ENCODE data around the gene FAR2.

The FAR2 gene

GRCh38 chr12:29150462-29150861 lies 1.4 kb downstream of the FAR2 start:
- in situ Hi-C loops (cut with HindIII; ENCODE audit: low pct_ligation_motif_present, low sequenced_read_pairs): no loop called here
- no peaks in the 10 kb centered on the region for H3K27me3 ChIP-seq (replicated peaks)
- DNase-seq: no peak
- no peak for TF ChIP-seq CTCF (IDR thresholded peaks at IDR 0.05; ENCODE audit: low read depth, low read length, missing control alignments)
- H3K4me3 ChIP-seq (ENCODE audit: low read depth, low read length): no peak overlapping the region
- H3K36me3 ChIP-seq (replicated peaks): no peaks in the 10 kb centered on the region
- no peak overlapping the region for H3K27ac ChIP-seq

GRCh38 chr12:29152223-29152868 lies 3.3 kb downstream of the FAR2 start:
- no peak for TF ChIP-seq CTCF (IDR thresholded peaks at IDR 0.05; ENCODE audit: low read depth, low read length, missing control alignments)
- in situ Hi-C loops (cut with HindIII; ENCODE audit: low pct_ligation_motif_present, low sequenced_read_pairs): no loop called here
- Histone ChIP-seq H3K4me3 (ENCODE audit: low read depth, low read length) (no peak overlapping the region), H3K27me3 (replicated peaks) (no peaks in the 10 kb centered on the region), H3K27ac (no peak overlapping the region), H3K36me3 (replicated peaks) (no peaks in the 10 kb centered on the region)
- no peak for DNase-seq

GRCh38 chr12:29152981-29153630 lies 4.0 kb downstream of the FAR2 start:
- in situ Hi-C loops (cut with HindIII; ENCODE audit: low pct_ligation_motif_present, low sequenced_read_pairs): no loop called here
- TF ChIP-seq CTCF (IDR thresholded peaks at IDR 0.05; ENCODE audit: low read depth, low read length, missing control alignments): no peak
- no peak overlapping the region for H3K27ac ChIP-seq
- no peaks in the 10 kb centered on the region for H3K27me3 ChIP-seq (replicated peaks)
- no peaks in the 10 kb centered on the region for H3K36me3 ChIP-seq (replicated peaks)
- DNase-seq: no peak
- no peak overlapping the region for H3K4me3 ChIP-seq (ENCODE audit: low read depth, low read length)

- Histone ChIP-seq H3K4me3 (ENCODE audit: low read depth, low read length) (no peak overlapping the region), H3K36me3 (replicated peaks) (no peaks in the 10 kb centered on the region), H3K27ac (no peak overlapping the region), H3K27me3 (replicated peaks) (no peaks in the 10 kb centered on the region)
- TF ChIP-seq CTCF (IDR thresholded peaks at IDR 0.05; ENCODE audit: low read depth, low read length, missing control alignments): no peak
- DNase-seq: no peak
- in situ Hi-C loops (cut with HindIII; ENCODE audit: low pct_ligation_motif_present, low sequenced_read_pairs): no loop called here
These were observed 6.0 kb downstream of the FAR2 start for GRCh38 chr12:29155079-29155478.

GRCh38 chr12:29157486-29157946 lies 8.4 kb downstream of the FAR2 start:
- TF ChIP-seq CTCF (IDR thresholded peaks at IDR 0.05; ENCODE audit: low read depth, low read length, missing control alignments): no peak
- Histone ChIP-seq H3K36me3 (replicated peaks) (no peaks in the 10 kb centered on the region), H3K27me3 (replicated peaks) (no peaks in the 10 kb centered on the region), H3K4me3 (ENCODE audit: low read depth, low read length) (no peak overlapping the region), H3K27ac (peak overlapping the region; percentile 90)
- peak; percentile 69 for DNase-seq
- in situ Hi-C loops (cut with HindIII; ENCODE audit: low pct_ligation_motif_present, low sequenced_read_pairs): no loop called here
